ENCODE data around the gene ADISSP. TPM values are rescaled to one million over a fixed set of nuclear protein-coding genes. Genes with fewer than 3 reads are reported as not detected.
A peak's percentile ranks its signal among the peaks of the same experiment; 100 is the strongest.

Gene ADISSP
- total RNA-seq, 2 experiments from 2014 or later: 63.5 to 63.8 TPM

DNA sequence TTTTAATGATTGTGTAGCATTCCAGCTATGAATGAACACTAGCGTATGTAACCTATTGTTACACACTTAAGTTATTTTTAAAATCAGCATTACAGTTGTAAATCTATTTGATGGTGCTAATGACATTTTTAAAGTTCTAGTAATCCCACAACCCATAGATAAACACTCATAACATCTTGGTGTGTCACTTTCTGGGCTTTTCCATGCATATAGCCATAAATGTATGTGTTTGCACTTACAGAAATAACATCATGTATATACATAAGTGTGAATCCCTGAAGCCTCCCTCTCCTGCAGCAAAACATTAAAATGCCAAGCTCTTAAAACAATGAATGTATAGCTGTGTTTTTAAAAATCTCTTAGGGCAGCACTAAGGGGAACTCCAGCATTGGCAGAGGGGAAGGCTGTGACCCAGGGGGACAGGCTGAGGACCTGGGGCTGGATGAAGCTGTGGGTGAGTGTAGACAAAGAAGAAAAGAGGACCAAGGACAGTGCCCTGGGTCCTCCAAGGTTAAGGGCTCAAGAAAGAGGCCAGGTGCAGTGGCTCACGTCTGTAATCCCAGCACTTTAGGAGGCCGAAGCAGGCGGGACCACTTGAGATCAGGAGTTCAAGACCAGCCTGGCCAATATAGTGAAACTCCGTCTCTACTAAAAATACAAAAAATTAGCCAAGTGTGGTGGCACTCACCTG is 19.9 kb upstream of the ADISSP start:
- H3K9me3 Mint-ChIP-seq: no peaks in the 10 kb centered on the region
- peak overlapping the region; percentile 68 for H3K4me3 Mint-ChIP-seq
- no peak for DNase-seq
- peaks cover 23% of the 10 kb centered on the region for H3K4me1 Mint-ChIP-seq
- no peaks in the 10 kb centered on the region for H3K27me3 Mint-ChIP-seq
- H3K27ac Mint-ChIP-seq: no peak overlapping the region
- peaks cover 10% of the 10 kb centered on the region for H3K36me3 Mint-ChIP-seq

DNA sequence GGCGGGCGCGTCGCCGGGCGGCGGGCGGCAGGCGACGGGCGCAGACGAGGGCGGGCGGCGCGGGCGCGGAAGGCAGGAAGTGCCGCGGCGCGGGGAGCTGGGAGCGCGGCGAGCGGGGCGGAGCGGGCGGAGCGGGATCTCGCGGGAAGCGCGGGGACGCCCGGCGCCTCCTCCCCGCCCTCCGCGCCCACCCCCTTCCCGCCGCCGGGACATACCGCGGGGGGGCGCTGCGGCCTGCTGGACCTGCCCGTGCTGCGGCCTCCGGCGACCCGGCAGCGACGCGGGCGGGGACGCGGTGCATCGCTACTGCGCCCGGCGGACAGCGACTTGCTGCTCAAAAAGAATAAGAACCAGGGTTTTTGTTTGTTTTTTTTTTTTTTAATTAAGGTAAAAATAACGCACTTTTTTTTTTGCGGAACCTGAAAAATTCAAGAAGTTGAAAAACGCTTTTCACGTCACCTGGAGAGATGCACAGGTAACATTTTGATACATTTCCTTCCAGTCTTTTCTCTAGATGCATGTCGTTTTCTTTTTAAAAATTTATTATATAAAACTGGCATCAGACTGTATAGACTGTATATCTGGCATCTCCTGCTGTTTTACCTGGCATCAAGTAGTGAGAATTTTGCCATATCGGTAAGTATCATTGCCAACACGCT is 19.2 kb upstream of the ADISSP start, which contains the start of gene CENPB:
Gene CENPB (minus strand): TSS at position 76 of the 659 bp plus-strand sequence. CDS start 257 bp downstream, outside the sequence.
- peaks cover 24% of the 10 kb centered on the region for H3K4me1 Mint-ChIP-seq
- peak; percentile 95 for DNase-seq
- no peaks in the 10 kb centered on the region for H3K27me3 Mint-ChIP-seq
- peak within 1 kb of the TSS; percentile 82 for H3K4me3 Mint-ChIP-seq
- H3K27ac Mint-ChIP-seq: peak within 1 kb of the TSS; percentile 80
- no peaks in the 10 kb centered on the region for H3K9me3 Mint-ChIP-seq
- peaks cover 10% of the 10 kb centered on the region for H3K36me3 Mint-ChIP-seq

- peaks cover 30% of the 10 kb centered on the region for H3K4me1 Mint-ChIP-seq
- peak overlapping the region; percentile 82 for H3K4me3 Mint-ChIP-seq
- H3K36me3 Mint-ChIP-seq: peaks cover 10% of the 10 kb centered on the region
- H3K27ac Mint-ChIP-seq: peak overlapping the region; percentile 80
- peak; percentile 49 for DNase-seq
- no peaks in the 10 kb centered on the region for H3K27me3 Mint-ChIP-seq
- no peaks in the 10 kb centered on the region for H3K9me3 Mint-ChIP-seq
Observed at GRCh38 chr20:3786126-3786484, 18.6 kb upstream of the ADISSP start.

- Mint-ChIP-seq H3K27ac (peak overlapping the region; percentile 49), H3K4me3 (peak overlapping the region; percentile 62)
Observed at GRCh38 chr20:3785240-3786125, 17.9 kb upstream of the ADISSP start.

GRCh38 chr20:3784863-3785239 is 17.3 kb upstream of the ADISSP start:
- H3K27me3 Mint-ChIP-seq: peaks cover under 1% of the 10 kb centered on the region
- H3K36me3 Mint-ChIP-seq: peaks cover 10% of the 10 kb centered on the region
- no peaks in the 10 kb centered on the region for H3K9me3 Mint-ChIP-seq
- H3K27ac Mint-ChIP-seq: peak overlapping the region; percentile 50
- DNase-seq: no peak
- peaks cover 32% of the 10 kb centered on the region for H3K4me1 Mint-ChIP-seq
- peak overlapping the region; percentile 62 for H3K4me3 Mint-ChIP-seq

More at GRCh38 chr20:3785240-3786125, 17.9 kb upstream of the ADISSP start:
- DNase-seq: no peak
- Mint-ChIP-seq H3K36me3 (peaks cover 10% of the 10 kb centered on the region), H3K4me1 (peaks cover 32% of the 10 kb centered on the region), H3K9me3 (no peaks in the 10 kb centered on the region), H3K27me3 (no peaks in the 10 kb centered on the region)

DNA sequence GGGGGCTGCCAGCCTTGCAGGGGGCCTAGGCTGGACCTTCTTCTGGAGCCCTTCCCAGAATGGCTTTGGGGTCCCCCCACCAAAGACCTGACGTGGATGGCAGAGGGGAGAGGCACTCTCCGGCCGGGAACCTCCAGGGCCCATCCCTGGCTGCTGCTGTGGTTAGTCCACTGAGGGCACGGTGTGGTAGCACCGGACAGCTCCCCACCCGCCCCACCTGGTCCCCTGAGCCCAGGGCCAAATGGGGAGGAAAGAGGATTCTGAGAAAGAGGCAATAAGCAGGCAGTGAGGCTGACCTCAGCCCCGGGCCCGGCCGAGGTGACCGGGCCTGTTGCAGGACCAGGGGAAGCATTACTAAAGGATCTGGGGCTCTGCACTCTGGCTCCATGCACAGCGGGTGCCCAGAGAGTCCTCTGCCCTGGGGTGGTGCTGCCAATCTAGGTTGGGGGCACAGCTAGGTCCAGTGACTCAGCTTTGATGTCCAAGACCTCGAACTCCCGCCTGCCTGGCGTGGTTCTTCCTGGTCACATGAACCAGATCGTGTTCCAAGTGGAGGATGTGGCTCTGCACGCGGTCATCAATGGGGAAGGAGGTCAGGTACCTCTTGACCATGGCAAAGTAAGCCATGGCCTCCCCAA is 16.8 kb upstream of the ADISSP start:
- Mint-ChIP-seq H3K27me3 (peaks cover 6% of the 10 kb centered on the region), H3K36me3 (peaks cover 10% of the 10 kb centered on the region), H3K9me3 (no peaks in the 10 kb centered on the region), H3K4me3 (peak overlapping the region; percentile 62), H3K4me1 (peaks cover 32% of the 10 kb centered on the region), H3K27ac (peak overlapping the region; percentile 50)
- no peak for DNase-seq

DNA sequence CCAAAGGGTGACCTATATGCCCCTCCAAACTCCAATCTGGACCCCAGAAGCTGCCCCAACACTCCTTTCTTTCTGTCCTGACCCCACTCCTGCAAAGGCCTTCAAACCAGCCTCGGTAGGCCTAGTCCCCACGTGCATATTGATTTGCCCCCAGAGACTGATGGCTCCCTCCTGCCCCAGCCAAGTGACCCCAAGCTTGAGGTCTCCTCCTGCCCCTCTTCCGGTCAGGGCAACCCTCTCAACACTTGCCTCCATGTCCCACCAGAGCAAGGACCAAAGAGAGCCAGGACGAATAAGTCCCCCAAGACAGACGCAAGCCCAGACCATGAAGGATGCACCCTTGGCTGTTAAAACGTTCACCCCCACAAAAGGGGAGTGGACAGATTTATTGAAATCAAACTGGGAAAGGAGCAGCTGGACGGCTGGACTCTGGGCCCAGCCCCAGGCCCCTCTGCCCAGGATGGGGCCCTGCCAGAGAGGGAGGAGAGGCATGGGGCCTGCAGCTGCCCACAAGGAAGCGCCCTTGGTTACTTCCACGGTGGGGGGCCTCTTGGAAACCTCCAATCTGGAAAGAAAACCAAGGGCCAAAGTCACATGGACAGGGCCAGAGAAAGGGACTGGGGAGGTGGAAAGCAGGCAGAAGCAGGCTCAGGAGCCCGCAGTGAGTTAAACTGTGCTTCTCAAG is 16.1 kb upstream of the ADISSP start:
- no peak for DNase-seq
- H3K27me3 Mint-ChIP-seq: peaks cover 12% of the 10 kb centered on the region
- peaks cover 10% of the 10 kb centered on the region for H3K36me3 Mint-ChIP-seq
- peaks cover 27% of the 10 kb centered on the region for H3K4me1 Mint-ChIP-seq
- H3K9me3 Mint-ChIP-seq: no peaks in the 10 kb centered on the region
- H3K27ac Mint-ChIP-seq: peak overlapping the region; percentile 49
- H3K4me3 Mint-ChIP-seq: no peak overlapping the region

DNA sequence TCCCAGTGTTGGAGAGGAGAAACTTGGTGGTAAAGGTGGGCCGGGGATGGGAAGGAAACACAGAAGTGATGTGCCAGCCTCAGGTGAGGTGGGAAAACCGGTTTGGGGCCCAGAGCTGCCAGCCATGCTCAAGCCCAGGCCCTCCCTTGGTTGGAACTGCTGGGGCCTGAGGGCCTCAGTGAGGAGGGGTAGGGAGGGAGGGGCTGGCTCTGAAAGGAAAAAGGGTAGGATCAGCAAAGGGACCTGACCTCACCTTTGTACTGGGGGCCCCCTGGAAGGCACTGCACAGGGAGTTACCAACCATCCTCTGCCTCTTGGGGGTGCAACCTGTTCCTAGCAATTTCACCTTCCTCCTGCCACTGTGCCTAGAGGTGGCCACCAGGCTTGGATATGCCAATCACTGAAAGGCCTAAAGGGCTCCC is 15.5 kb upstream of the ADISSP start:
- Mint-ChIP-seq H3K27me3 (peaks cover 16% of the 10 kb centered on the region), H3K4me1 (peaks cover 26% of the 10 kb centered on the region), H3K27ac (peak overlapping the region; percentile 49), H3K36me3 (peaks cover 10% of the 10 kb centered on the region), H3K9me3 (no peaks in the 10 kb centered on the region), H3K4me3 (no peak overlapping the region)
- no peak for DNase-seq

DNA sequence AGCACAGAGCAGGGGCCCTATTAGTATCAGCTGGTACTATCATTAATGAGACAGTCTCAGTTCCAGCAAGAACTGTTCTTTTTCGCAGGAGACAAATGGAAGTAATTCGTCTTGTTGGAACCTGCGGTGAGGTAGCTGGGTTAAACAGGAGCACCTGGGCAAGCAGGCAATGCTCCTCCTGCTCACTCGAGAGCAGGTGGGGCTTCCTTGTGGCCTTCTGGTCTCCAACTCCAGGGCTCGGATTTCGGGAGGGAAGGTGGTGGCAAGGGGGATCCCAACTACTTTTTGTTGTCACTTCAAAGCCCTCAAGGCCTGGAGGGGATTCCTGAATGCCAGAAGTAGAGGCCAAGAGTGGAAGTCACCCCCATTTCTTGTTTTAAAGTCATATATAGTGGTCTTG is 15.0 kb upstream of the ADISSP start:
- H3K27ac Mint-ChIP-seq: no peak overlapping the region
- peaks cover 16% of the 10 kb centered on the region for H3K27me3 Mint-ChIP-seq
- peaks cover 25% of the 10 kb centered on the region for H3K4me1 Mint-ChIP-seq
- DNase-seq: no peak
- no peaks in the 10 kb centered on the region for H3K9me3 Mint-ChIP-seq
- peaks cover 10% of the 10 kb centered on the region for H3K36me3 Mint-ChIP-seq
- H3K4me3 Mint-ChIP-seq: no peak overlapping the region

DNA sequence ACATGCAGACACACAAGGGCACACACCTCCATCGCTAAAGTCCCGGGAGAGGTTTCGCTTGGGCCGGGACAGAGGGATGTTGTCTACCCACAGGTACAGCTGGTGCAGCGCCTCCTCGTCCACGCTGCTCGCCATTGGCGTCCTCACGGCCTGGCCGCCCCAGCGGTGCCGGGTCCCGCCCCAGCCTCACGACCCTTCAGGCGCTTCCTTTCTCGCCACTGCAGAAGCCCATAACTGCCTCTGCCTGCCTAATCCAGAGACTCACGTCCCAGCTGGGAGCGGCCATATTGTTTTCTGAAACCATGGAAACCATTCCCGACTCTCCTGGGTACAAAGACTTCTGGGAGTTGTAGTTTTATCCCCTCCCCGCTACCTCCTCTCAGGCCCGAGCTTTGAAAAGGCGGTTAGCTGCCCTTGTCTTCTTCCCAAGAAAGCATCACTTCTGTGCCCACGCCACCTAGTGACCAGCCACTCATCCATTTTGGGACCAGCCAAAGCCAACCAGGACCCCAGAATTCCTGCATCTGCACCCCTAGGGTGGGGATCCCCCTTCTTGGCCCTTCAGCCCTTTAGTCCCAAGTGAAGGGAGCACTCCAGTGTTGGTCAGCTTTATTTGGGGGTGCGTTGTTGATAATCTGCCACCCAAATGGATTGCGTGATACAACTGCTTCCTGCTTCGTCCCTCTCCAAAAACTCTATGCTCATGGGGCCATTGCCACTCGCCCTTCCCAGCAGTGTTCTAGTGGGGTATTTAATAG is 13.8 kb upstream of the ADISSP start, which contains the start of gene SPEF1:
Gene SPEF1 (minus strand): TSS at position 296 of the 758 bp plus-strand sequence. CDS start 161 bp downstream, at position 135.
- peak within 1 kb of the TSS; percentile 27 for H3K4me3 Mint-ChIP-seq
- H3K9me3 Mint-ChIP-seq: no peaks in the 10 kb centered on the region
- peaks cover 25% of the 10 kb centered on the region for H3K4me1 Mint-ChIP-seq
- no peak within 1 kb of the TSS for H3K27ac Mint-ChIP-seq
- H3K36me3 Mint-ChIP-seq: peaks cover 10% of the 10 kb centered on the region
- DNase-seq: peak; percentile 43
- H3K27me3 Mint-ChIP-seq: peaks cover 24% of the 10 kb centered on the region

GRCh38 chr20:3778976-3779375 is 11.4 kb upstream of the ADISSP start:
- Mint-ChIP-seq H3K4me1 (peaks cover 18% of the 10 kb centered on the region), H3K27ac (no peak overlapping the region), H3K9me3 (no peaks in the 10 kb centered on the region), H3K36me3 (peaks cover 2% of the 10 kb centered on the region), H3K27me3 (peaks cover 24% of the 10 kb centered on the region), H3K4me3 (no peak overlapping the region)
- DNase-seq: no peak

- DNase-seq: peak; percentile 41
- peaks cover 24% of the 10 kb centered on the region for H3K27me3 Mint-ChIP-seq
- no peaks in the 10 kb centered on the region for H3K36me3 Mint-ChIP-seq
- no peaks in the 10 kb centered on the region for H3K9me3 Mint-ChIP-seq
- peak overlapping the region; percentile 70 for H3K4me3 Mint-ChIP-seq
- H3K4me1 Mint-ChIP-seq: peaks cover 18% of the 10 kb centered on the region
- no peak overlapping the region for H3K27ac Mint-ChIP-seq
Observed at GRCh38 chr20:3777716-3778629, 10.4 kb upstream of the ADISSP start.

DNA sequence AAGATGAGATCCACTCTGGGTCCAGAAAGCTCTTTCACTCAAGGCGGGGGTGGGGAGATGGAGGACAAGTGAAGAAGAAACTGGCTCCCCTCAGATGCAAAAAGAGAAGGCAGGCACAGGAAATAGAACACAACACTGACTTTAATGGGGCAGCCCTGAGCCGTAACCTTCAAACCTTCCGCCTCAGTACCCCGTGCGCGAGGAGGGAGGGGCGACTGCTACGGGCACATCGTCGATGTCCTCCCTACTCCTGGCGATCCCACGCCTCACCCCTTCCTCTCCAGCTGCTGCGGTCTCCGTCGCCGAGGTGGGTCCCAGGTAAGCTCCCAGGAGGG is 9.8 kb upstream of the ADISSP start:
- H3K36me3 Mint-ChIP-seq: no peaks in the 10 kb centered on the region
- no peak for DNase-seq
- peak overlapping the region; percentile 70 for H3K4me3 Mint-ChIP-seq
- H3K27me3 Mint-ChIP-seq: peaks cover 24% of the 10 kb centered on the region
- no peak overlapping the region for H3K27ac Mint-ChIP-seq
- no peaks in the 10 kb centered on the region for H3K9me3 Mint-ChIP-seq
- H3K4me1 Mint-ChIP-seq: peaks cover 15% of the 10 kb centered on the region

Data from activated naive CD8-positive, alpha-beta T cell treated with anti-CD3 and anti-CD28 coated beads for 36 hours (primary cell).